Tibial nerve (tissue), 3 donors: Measurements from ENCODE around the gene NOTCH2.

Experiments
- POLR2A ChIP-seq, 2 donors: fragments of 450-650 bp; IDR thresholded peaks; one replicate each; pipeline ENCODE4 v1.6.1; 2017; ENCODE audit warnings: antibody characterized with exemption in 2 of 2, mild to moderate bottlenecking in 2 of 2, moderate library complexity in 2 of 2
- TF ChIP-seq, protein P1 (sequence below), 5 experiments: fragments of 200-600 bp in 3 of 5; fragments of 450-650 bp in 2 of 5; sonication (generic) in 3 of 5; IDR thresholded peaks; one replicate each; pipeline ENCODE4 v1.5.1; 2016 to 2019; ENCODE audit warnings: antibody characterized with exemption in 5 of 5, mild to moderate bottlenecking in 3 of 5, moderate library complexity in 2 of 5

DNA sequence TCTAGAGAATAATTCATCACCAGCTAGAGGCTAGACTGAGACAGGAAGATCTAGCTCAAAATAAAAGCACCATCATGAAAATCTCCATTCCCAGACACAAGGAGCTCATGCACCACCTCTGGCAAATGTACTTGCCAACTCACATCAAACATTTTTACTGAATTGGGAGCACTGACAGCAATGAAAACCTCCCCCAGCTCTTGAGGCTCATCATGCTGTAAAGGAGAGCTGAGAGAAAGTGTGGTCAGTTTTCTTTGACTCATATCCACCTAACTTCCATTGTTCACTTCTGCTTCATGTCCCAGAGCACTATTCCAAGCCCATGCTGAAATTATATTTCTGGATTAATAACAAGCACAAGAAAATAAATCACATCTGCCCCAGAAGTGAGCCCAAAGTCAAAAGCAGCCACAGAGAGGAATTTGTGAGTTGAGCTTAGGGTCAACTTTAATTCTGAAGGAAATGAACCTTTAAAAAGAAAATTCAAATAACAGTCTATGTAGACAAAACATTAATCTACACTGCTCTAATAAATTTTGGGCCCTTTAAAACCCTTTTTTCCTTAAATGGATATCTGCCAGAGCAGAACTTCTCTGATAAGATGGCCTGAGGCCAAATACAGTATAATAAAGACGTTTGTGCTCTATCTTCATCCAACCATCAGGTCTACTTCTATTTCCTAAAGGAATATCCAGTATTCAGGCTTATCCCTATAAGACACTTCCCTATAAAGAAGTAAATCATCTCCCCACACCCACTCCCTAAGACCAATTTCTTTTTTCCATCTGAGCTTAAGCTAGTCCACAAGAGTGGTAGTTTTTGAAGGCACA is 87.3 kb downstream of the NOTCH2 start:
- TF ChIP-seq, protein P1, sequence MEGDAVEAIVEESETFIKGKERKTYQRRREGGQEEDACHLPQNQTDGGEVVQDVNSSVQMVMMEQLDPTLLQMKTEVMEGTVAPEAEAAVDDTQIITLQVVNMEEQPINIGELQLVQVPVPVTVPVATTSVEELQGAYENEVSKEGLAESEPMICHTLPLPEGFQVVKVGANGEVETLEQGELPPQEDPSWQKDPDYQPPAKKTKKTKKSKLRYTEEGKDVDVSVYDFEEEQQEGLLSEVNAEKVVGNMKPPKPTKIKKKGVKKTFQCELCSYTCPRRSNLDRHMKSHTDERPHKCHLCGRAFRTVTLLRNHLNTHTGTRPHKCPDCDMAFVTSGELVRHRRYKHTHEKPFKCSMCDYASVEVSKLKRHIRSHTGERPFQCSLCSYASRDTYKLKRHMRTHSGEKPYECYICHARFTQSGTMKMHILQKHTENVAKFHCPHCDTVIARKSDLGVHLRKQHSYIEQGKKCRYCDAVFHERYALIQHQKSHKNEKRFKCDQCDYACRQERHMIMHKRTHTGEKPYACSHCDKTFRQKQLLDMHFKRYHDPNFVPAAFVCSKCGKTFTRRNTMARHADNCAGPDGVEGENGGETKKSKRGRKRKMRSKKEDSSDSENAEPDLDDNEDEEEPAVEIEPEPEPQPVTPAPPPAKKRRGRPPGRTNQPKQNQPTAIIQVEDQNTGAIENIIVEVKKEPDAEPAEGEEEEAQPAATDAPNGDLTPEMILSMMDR (IDR thresholded peaks at IDR 0.05) = no peak
- TF ChIP-seq POLR2A (IDR thresholded peaks at IDR 0.05) = no peak
